Bronchus fibroblast of lung (primary cell): ENCODE measurements around the gene PHF1. TPM values are rescaled to one million over a fixed set of nuclear protein-coding genes. Genes with fewer than 3 reads are reported as not detected.

Experiments
- total RNA-seq: library from RNA; depleted of rRNA; stranded (reverse); fragments of >200 nt; gene quantifications from 2 replicates; pipeline ENCODE4 v1.2.3, GENCODE V29; 2015

Gene PHF1
- 24.1 and 29.6 TPM in 2 replicates for total RNA-seq

DNA sequence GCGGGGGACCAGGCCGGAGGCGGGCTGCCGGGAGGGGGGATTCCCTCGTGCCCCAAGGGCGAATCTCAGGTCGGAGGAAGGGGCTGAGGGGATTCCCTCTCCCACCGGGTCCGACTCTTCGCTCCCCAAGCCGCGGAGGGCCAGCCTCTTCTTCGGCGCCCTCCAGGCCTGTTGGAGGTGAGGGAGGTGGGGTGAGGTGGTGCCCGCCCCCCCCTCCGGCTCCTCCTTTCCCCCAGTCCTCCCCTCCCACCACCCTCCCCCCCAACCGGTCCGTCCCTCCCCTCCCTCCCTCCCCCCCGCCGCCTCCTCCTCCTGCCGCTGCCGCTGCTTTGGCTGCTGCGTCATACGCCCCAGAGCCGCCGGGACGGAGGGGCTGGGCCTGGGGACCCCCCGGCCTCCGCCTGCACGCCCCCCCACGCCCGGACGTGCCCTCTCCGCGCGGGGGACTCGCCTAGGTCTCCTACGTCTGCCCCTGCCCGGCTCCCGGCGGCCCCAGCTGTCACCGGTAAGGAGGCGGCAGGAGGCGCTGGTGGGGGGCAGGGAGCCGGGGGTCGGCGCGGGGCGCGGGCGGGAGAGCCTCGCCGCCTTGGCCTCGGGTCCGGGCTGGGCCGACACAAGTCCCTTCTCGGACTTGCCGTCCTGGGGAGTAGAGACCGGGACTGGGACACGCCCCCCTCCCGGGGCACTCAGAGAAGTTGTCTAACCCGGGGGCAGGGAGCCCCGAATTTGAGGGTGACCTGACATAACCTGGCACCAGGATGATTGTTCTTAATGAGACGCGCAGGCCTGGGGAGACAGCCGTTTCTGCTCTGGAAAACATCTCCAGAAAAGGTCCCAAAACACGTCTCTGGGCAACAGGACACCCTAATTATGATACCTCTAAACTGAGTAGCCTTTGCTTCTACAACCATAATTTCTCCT, at the start of gene PHF1:
Gene PHF1 (plus strand): TSS at position 304 of the 921 bp plus-strand sequence. CDS start 1,250 bp downstream, outside the sequence.

DNA sequence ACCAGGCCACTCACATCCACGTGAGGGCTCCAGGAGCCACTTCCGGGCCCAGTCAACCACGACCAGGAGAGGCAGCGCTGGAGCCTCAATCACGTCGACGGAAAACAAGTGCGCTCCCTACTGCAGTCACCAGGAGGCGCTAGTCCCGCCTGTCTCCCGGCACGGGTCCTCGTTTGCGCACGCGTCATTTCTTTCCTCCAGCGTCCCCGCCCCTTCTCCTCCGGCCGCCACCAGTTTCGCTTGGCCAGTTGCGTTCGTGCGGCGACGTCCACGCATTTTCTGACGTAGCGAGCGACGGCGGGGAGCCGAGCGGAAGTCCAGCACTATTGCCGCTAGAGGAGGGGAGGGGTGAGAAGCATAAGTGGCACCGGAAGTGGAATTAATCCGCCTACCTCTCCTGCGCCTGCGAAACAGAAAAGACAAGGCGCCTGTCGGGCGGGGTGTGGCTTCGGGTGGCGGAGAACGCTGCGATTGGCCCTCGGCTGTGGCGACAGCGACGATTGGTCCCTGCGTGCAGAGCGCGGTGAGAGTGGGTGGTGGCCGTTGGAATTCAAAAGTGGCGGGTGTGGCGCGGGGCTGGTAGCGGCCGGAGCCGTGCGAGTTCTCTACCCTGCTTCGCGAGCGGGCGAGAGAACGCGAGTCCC, 19.4 kb upstream of the PHF1 start, which contains the start of gene KIFC1:
Gene KIFC1 (plus strand): TSS at position 546 of the 644 bp plus-strand sequence. CDS start 163 bp downstream, outside the sequence.

DNA sequence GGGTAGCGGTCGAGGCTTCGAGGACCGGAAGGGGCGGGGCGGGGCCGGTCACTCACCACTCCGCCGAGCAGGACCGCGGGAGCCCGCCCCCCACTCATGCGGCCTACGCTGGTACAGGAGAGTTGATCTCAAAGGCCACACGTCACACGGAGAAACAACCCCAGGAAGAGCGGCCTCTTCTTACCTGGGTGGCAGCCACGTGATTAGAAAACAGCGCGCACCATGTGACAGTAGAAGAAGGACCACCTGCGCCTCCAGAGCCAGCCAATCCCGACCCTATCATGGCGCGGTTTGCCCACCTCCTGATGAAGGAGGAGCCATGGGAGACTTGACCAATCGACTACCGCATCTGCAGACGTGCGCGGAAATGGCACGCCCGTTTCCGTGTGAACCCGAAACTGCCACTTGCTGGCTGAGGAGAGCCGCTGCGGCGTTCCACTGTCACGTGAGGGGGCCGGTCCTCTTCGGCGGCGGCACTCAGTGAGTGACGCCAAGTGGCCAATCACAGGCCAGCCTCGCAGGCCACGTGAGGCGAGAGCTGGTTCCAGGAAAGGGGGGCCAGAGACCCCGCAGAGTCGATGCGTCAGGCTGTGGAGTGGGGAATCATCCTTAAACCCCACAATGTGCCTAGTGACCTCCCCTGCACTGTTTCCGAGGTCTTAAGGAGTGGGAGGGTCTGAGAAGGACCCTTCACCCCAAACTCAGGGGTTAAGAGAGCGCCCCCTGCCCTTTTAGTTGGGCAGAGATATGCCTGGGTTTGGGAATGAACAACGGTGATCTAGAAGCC, 7.3 kb downstream of the PHF1 start, which contains the start of gene CUTA:
Gene CUTA (minus strand): TSS at position 205 of the 787 bp plus-strand sequence. CDS start 107 bp downstream, at position 98.

DNA sequence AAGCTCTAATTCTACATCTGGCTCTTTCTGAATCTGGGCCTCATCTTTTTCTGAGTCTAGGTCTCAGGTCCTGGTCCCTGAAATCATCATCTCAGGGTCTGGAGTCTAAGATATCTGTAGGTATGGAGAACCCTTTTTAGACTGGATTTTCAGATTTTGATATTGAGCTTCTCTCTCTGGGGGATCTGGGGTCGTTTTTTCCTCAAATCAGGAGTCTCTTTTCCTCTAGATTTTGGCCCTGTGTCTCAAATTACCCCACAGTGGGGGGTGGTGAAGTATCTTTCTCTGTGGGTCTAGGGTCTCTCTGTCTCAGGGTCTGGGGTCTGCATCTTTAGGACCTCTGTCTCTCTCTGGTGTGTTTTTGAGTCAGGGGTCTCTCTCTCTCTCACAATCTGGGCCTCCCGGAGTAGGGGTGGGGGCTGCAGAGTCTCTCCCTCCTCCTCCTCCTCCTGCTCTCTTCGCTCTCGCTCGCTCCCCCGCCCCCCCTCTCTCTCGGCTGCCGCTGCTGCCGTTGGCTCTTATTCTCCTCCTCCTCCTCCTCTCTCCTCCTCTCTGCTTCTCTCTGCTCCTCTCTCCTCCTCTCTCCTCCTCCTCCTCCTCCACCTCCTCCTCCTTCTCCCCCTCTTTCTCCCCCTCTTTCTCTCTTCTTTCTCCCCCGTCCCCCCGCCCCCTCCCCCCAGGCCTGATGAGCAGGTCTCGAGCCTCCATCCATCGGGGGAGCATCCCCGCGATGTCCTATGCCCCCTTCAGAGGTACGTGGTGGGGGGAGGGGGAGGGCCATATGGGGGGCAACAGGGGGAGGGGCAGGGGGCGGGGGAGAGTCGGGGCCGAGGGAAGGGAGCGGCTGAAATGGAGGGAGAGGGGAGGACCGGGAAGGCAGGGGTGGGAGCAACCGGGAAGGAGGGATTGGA, 9.0 kb downstream of the PHF1 start, which contains the start of gene SYNGAP1:
Gene SYNGAP1 (plus strand): TSS at position 486 of the 911 bp plus-strand sequence. CDS start 200 bp downstream, at position 686.

DNA sequence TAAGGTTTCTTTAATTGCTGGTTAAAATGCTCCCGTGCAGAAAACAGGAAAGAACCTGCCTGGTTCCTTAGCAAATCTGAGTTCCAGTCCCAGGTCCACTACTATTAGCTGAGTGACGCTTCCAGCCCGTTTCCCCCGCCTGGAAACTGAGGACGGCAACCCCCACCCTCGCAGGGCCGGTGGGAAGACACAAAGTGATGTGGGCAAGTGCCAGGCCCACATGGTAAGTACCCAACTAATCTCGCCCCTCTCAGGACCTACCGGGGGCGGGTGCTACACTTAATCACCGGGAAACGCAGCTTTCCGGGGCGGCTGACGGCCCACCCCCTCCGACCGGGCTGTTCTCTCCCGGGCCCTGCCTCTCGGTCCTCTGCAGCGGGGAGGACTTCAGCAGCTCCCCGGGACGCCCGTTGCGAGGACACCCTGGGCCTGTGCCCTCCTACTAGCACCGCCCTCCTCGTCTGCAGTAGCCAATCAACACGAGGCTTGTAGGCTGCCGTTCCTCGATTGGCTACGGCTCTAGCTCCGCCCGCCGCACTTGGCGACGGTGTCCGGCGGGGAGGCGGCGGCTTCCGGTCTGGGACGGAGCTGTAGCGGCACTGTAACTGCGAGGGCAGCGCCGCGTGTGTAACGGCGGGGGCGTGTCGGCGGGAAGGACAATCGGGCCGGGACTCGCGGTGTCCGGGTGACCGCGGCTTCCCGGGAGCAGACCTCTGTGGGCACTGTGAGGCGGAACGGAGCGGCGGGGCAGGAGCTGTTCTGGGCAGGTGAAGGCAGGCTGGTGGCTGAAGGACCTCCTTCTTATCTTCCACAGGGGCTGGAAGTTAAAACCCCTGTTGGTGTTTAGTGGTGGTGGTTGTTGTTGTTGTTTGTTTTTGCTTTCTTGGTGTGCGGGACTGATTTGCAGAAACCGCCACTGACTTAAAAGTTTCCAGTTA, 43.5 kb downstream of the PHF1 start, which contains the start of gene ZBTB9:
Gene ZBTB9 (plus strand): TSS at position 568 of the 938 bp plus-strand sequence. CDS start 525 bp downstream, outside the sequence.

Other genes starting within 250 kb of the PHF1 start
- gene COL11A2, start 218.5 kb upstream of the PHF1 start, total RNA-seq: 0.15 and 1.2 TPM in 2 replicates
- 22.2 and 23.2 TPM in 2 replicates for gene RXRB, start 210.3 kb upstream of the PHF1 start, total RNA-seq
- 126 and 133 TPM in 2 replicates for gene SLC39A7, start 210.1 kb upstream of the PHF1 start, total RNA-seq
- gene HSD17B8, start 206.4 kb upstream of the PHF1 start, total RNA-seq: 10.7 and 11.1 TPM in 2 replicates
- 12.9 and 13.2 TPM in 2 replicates for gene RING1, start 202.5 kb upstream of the PHF1 start, total RNA-seq
- gene VPS52, start 139.1 kb upstream of the PHF1 start, total RNA-seq: 29.3 and 29.9 TPM in 2 replicates
- 4,367 and 4,951 TPM in 2 replicates for gene RPS18, start 138.9 kb upstream of the PHF1 start, total RNA-seq
- 4.4 and 4.9 TPM in 2 replicates for gene B3GALT4, start 133.9 kb upstream of the PHF1 start, total RNA-seq
- 74.8 and 75.7 TPM in 2 replicates for gene WDR46, start 121.8 kb upstream of the PHF1 start, total RNA-seq
- gene PFDN6, start 121.4 kb upstream of the PHF1 start, total RNA-seq: 87.8 and 95.1 TPM in 2 replicates
- 25.7 and 26.8 TPM in 2 replicates for gene RGL2, start 112.1 kb upstream of the PHF1 start, total RNA-seq
- 61.8 and 65.1 TPM in 2 replicates for gene TAPBP, start 96.9 kb upstream of the PHF1 start, total RNA-seq
- 14.4 and 15.6 TPM in 2 replicates for gene ZBTB22, start 93.3 kb upstream of the PHF1 start, total RNA-seq
- 47.9 and 56.7 TPM in 2 replicates for gene DAXX, start 88.1 kb upstream of the PHF1 start, total RNA-seq
- gene KIFC1, start 19.2 kb upstream of the PHF1 start, total RNA-seq: 75.8 and 81.9 TPM in 2 replicates
- gene CUTA, start 7.1 kb downstream of the PHF1 start, total RNA-seq: 317 and 380 TPM in 2 replicates
- gene SYNGAP1, start 9.1 kb downstream of the PHF1 start, total RNA-seq: 3.4 and 4.8 TPM in 2 replicates
- 3.7 TPM in 2 replicates for gene ZBTB9, start 43.6 kb downstream of the PHF1 start, total RNA-seq
- gene BAK1, start 169.3 kb downstream of the PHF1 start, total RNA-seq: 8.3 and 8.9 TPM in 2 replicates
- 24.5 and 25.2 TPM in 2 replicates for gene ITPR3, start 210.3 kb downstream of the PHF1 start, total RNA-seq